Measurements from ENCODE around the gene GPC1.
A peak's percentile ranks its signal among the peaks of the same experiment; 100 is the strongest.

The GPC1 gene

GRCh38 chr2:240441326-240441992, 6.0 kb downstream of the GPC1 start:
- Histone ChIP-seq H3K4me1 (ENCODE audit: control insufficient read depth in 1 of 2, insufficient read depth in 2 of 2, low read length in 2 of 2) (peaks cover 6 to 7% of the 10 kb centered on the region in 2 experiments), H2BK12ac (ENCODE audit: low read length) (no peak overlapping the region), H3K4ac (ENCODE audit: low read depth, low read length) (no peak overlapping the region), H3K79me2 (ENCODE audit: control insufficient read depth, insufficient read depth, low read length, poor library complexity) (peaks cover 3% of the 10 kb centered on the region), H3K9ac (ENCODE audit: low read length) (no peak overlapping the region), H4K91ac (ENCODE audit: low read depth, low read length) (no peak overlapping the region), H4K8ac (ENCODE audit: low read depth, low read length) (no peak overlapping the region), H3K27me3 (ENCODE audit: insufficient read depth, low read length) (peaks cover 10% of the 10 kb centered on the region), H3K18ac (ENCODE audit: low read length) (peak overlapping the region; percentile 24), H2AK5ac (ENCODE audit: low read length) (no peak overlapping the region), H2AFZ (ENCODE audit: insufficient read depth, low read length, poor library complexity) (no peak overlapping the region), H3K23ac (ENCODE audit: low read length) (no peak overlapping the region), H3K36me3 (ENCODE audit: control insufficient read depth in 1 of 2, insufficient read depth in 2 of 2, low read length in 2 of 2) (peaks cover 8 to 11% of the 10 kb centered on the region in 2 experiments), H3K4me2 (ENCODE audit: low read length) (no peak overlapping the region), H3K27ac (ENCODE audit: low read depth, low read length) (no peak overlapping the region), H3K4me3 (ENCODE audit: low read depth, low read length) (no peak overlapping the region), H2BK5ac (ENCODE audit: low read depth, low read length, poor library complexity) (no peak overlapping the region), H3K14ac (ENCODE audit: low read length) (peak overlapping the region; percentile 13), H2BK120ac (ENCODE audit: insufficient read depth, low read length, poor library complexity) (no peak overlapping the region), H4K12ac (ENCODE audit: low read depth, low read length) (no peak overlapping the region), H3K79me1 (ENCODE audit: low read length) (peaks cover 3% of the 10 kb centered on the region), H3K9me3 (ENCODE audit: insufficient read depth, low read depth, low read length) (peaks cover 4% of the 10 kb centered on the region)
- WGBS (ENCODE audit: extremely low coverage, insufficient coverage, insufficient read length), result no CpG with 5 or more reads among the region's 27 CpGs
- no peak for DNase-seq

- H3K27me3 ChIP-seq (ENCODE audit: insufficient read depth, low read length), result peaks cover 5% of the 10 kb centered on the region
- no peak overlapping the region for H3K4me2 ChIP-seq (ENCODE audit: low read length)
- no peak overlapping the region for H2BK5ac ChIP-seq (ENCODE audit: low read depth, low read length, poor library complexity)
- no peak overlapping the region for H4K91ac ChIP-seq (ENCODE audit: low read depth, low read length)
- H2AFZ ChIP-seq (ENCODE audit: insufficient read depth, low read length, poor library complexity), result no peak overlapping the region
- H3K79me1 ChIP-seq (ENCODE audit: low read length), result no peaks in the 10 kb centered on the region
- no peak overlapping the region for H2BK120ac ChIP-seq (ENCODE audit: insufficient read depth, low read length, poor library complexity)
- no peak overlapping the region for H3K14ac ChIP-seq (ENCODE audit: low read length)
- H3K36me3 ChIP-seq (ENCODE audit: control insufficient read depth in 1 of 2, insufficient read depth in 2 of 2, low read length in 2 of 2), result peaks cover 8 to 11% of the 10 kb centered on the region in 2 experiments
- no peak for DNase-seq
- H3K79me2 ChIP-seq (ENCODE audit: control insufficient read depth, insufficient read depth, low read length, poor library complexity), result no peaks in the 10 kb centered on the region
- no peak overlapping the region for H3K4me3 ChIP-seq (ENCODE audit: low read depth, low read length)
- H3K4ac ChIP-seq (ENCODE audit: low read depth, low read length), result no peak overlapping the region
- H3K9ac ChIP-seq (ENCODE audit: low read length), result no peak overlapping the region
- no peak overlapping the region for H2AK5ac ChIP-seq (ENCODE audit: low read length)
- H3K9me3 ChIP-seq (ENCODE audit: insufficient read depth, low read depth, low read length), result peaks cover 2% of the 10 kb centered on the region
- H3K27ac ChIP-seq (ENCODE audit: low read depth, low read length), result no peak overlapping the region
- H2BK12ac ChIP-seq (ENCODE audit: low read length), result no peak overlapping the region
- peak overlapping the region; percentile 24 for H3K18ac ChIP-seq (ENCODE audit: low read length)
- no peak overlapping the region for H3K23ac ChIP-seq (ENCODE audit: low read length)
- H4K12ac ChIP-seq (ENCODE audit: low read depth, low read length), result no peak overlapping the region
- peaks cover under 1 to 2% of the 10 kb centered on the region in 2 experiments for H3K4me1 ChIP-seq (ENCODE audit: control insufficient read depth in 1 of 2, insufficient read depth in 2 of 2, low read length in 2 of 2)
- no CpG with 5 or more reads among the region's 17 CpGs for WGBS (ENCODE audit: extremely low coverage, insufficient coverage, insufficient read length)
- no peak overlapping the region for H4K8ac ChIP-seq (ENCODE audit: low read depth, low read length)
Observed at GRCh38 chr2:240441993-240442411, 6.5 kb downstream of the GPC1 start.

- Histone ChIP-seq H2BK12ac (ENCODE audit: low read length) (no peak overlapping the region), H3K36me3 (ENCODE audit: control insufficient read depth in 1 of 2, insufficient read depth in 2 of 2, low read length in 2 of 2) (peaks cover 8 to 11% of the 10 kb centered on the region in 2 experiments), H2BK120ac (ENCODE audit: insufficient read depth, low read length, poor library complexity) (no peak overlapping the region), H4K12ac (ENCODE audit: low read depth, low read length) (no peak overlapping the region), H4K91ac (ENCODE audit: low read depth, low read length) (no peak overlapping the region), H2AFZ (ENCODE audit: insufficient read depth, low read length, poor library complexity) (no peak overlapping the region), H3K9me3 (ENCODE audit: insufficient read depth, low read depth, low read length) (peaks cover 2% of the 10 kb centered on the region), H3K79me2 (ENCODE audit: control insufficient read depth, insufficient read depth, low read length, poor library complexity) (no peaks in the 10 kb centered on the region), H3K9ac (ENCODE audit: low read length) (no peak overlapping the region), H3K4me1 (ENCODE audit: control insufficient read depth in 1 of 2, insufficient read depth in 2 of 2, low read length in 2 of 2) (no peaks in the 10 kb centered on the region), H3K23ac (ENCODE audit: low read length) (no peak overlapping the region), H3K79me1 (ENCODE audit: low read length) (no peaks in the 10 kb centered on the region), H2BK5ac (ENCODE audit: low read depth, low read length, poor library complexity) (no peak overlapping the region), H3K4ac (ENCODE audit: low read depth, low read length) (no peak overlapping the region), H3K14ac (ENCODE audit: low read length) (no peak overlapping the region), H3K4me3 (ENCODE audit: low read depth, low read length) (no peak overlapping the region), H3K4me2 (ENCODE audit: low read length) (no peak overlapping the region), H4K8ac (ENCODE audit: low read depth, low read length) (no peak overlapping the region), H3K27me3 (ENCODE audit: insufficient read depth, low read length) (no peaks in the 10 kb centered on the region), H2AK5ac (ENCODE audit: low read length) (no peak overlapping the region), H3K18ac (ENCODE audit: low read length) (no peak overlapping the region), H3K27ac (ENCODE audit: low read depth, low read length) (no peak overlapping the region)
- no CpG with 5 or more reads among the region's 25 CpGs for WGBS (ENCODE audit: extremely low coverage, insufficient coverage, insufficient read length)
- DNase-seq, result no peak
Observed at GRCh38 chr2:240442891-240443715, 7.6 kb downstream of the GPC1 start.

- Histone ChIP-seq H2AK5ac (ENCODE audit: low read length) (no peak overlapping the region), H2BK12ac (ENCODE audit: low read length) (no peak overlapping the region), H2AFZ (ENCODE audit: insufficient read depth, low read length, poor library complexity) (no peak overlapping the region), H3K36me3 (ENCODE audit: control insufficient read depth in 1 of 2, insufficient read depth in 2 of 2, low read length in 2 of 2) (peaks cover 8 to 11% of the 10 kb centered on the region in 2 experiments), H3K14ac (ENCODE audit: low read length) (no peak overlapping the region), H4K91ac (ENCODE audit: low read depth, low read length) (no peak overlapping the region), H3K4ac (ENCODE audit: low read depth, low read length) (no peak overlapping the region), H3K79me2 (ENCODE audit: control insufficient read depth, insufficient read depth, low read length, poor library complexity) (no peaks in the 10 kb centered on the region), H2BK120ac (ENCODE audit: insufficient read depth, low read length, poor library complexity) (no peak overlapping the region), H4K12ac (ENCODE audit: low read depth, low read length) (no peak overlapping the region), H3K18ac (ENCODE audit: low read length) (no peak overlapping the region), H3K4me2 (ENCODE audit: low read length) (no peak overlapping the region), H3K79me1 (ENCODE audit: low read length) (no peaks in the 10 kb centered on the region), H2BK5ac (ENCODE audit: low read depth, low read length, poor library complexity) (no peak overlapping the region), H3K9me3 (ENCODE audit: insufficient read depth, low read depth, low read length) (peaks cover 2% of the 10 kb centered on the region), H3K27ac (ENCODE audit: low read depth, low read length) (no peak overlapping the region), H3K4me3 (ENCODE audit: low read depth, low read length) (no peak overlapping the region), H3K23ac (ENCODE audit: low read length) (no peak overlapping the region), H3K4me1 (ENCODE audit: control insufficient read depth in 1 of 2, insufficient read depth in 2 of 2, low read length in 2 of 2) (no peaks in the 10 kb centered on the region), H4K8ac (ENCODE audit: low read depth, low read length) (no peak overlapping the region), H3K27me3 (ENCODE audit: insufficient read depth, low read length) (no peaks in the 10 kb centered on the region), H3K9ac (ENCODE audit: low read length) (no peak overlapping the region)
- DNase-seq, result no peak
- no CpG with 5 or more reads among the region's 17 CpGs for WGBS (ENCODE audit: extremely low coverage, insufficient coverage, insufficient read length)
Observed at GRCh38 chr2:240443891-240444301, 8.4 kb downstream of the GPC1 start.

Measured in trophoblast cell (in vitro differentiated cells and primary cell).